ENCODE measurements around the gene LGALS9. TPM values are rescaled to one million over a fixed set of nuclear protein-coding genes. Genes with fewer than 3 reads are reported as not detected.

The LGALS9 gene
- polyA plus RNA-seq, 1 of the 3 experiments (the other 2 are of a cell fraction) = 0.21 TPM

DNA sequence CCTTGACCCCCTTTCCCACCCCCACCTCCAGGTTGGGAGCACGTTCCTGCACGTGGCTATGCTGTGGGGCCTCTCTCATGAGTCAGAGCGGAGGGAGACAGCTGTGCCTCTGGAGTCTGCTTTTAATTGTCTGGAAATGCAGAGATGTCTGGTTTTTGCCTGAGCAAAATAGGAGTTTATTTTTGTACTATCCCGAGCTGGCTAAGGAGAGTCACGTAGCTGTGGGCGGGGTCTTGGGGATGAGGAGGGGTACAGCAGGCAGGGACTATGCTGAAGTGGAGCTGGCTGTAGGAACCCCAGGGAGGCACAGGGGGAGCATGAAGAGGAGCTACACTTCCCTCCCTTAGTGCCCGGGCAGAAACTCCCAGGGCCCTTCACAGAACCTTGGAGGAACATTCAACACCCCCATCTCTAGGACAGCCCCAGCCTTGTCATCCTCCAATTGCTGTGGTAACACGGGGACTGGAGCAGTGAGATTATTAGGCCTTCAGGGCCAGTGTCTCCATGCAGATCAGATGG is 44.7 kb upstream of the LGALS9 start (continued):
- TF ChIP-seq, protein P1, sequence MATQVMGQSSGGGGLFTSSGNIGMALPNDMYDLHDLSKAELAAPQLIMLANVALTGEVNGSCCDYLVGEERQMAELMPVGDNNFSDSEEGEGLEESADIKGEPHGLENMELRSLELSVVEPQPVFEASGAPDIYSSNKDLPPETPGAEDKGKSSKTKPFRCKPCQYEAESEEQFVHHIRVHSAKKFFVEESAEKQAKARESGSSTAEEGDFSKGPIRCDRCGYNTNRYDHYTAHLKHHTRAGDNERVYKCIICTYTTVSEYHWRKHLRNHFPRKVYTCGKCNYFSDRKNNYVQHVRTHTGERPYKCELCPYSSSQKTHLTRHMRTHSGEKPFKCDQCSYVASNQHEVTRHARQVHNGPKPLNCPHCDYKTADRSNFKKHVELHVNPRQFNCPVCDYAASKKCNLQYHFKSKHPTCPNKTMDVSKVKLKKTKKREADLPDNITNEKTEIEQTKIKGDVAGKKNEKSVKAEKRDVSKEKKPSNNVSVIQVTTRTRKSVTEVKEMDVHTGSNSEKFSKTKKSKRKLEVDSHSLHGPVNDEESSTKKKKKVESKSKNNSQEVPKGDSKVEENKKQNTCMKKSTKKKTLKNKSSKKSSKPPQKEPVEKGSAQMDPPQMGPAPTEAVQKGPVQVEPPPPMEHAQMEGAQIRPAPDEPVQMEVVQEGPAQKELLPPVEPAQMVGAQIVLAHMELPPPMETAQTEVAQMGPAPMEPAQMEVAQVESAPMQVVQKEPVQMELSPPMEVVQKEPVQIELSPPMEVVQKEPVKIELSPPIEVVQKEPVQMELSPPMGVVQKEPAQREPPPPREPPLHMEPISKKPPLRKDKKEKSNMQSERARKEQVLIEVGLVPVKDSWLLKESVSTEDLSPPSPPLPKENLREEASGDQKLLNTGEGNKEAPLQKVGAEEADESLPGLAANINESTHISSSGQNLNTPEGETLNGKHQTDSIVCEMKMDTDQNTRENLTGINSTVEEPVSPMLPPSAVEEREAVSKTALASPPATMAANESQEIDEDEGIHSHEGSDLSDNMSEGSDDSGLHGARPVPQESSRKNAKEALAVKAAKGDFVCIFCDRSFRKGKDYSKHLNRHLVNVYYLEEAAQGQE (IDR thresholded peaks at IDR 0.05; ENCODE audit: low read depth, low read length) = 0 out of 2 replicates have a peak, but pooled peaks have one; percentile 8
- peak; percentile 64; the same call in 1 of the 2 replicates for TF ChIP-seq POLR2AphosphoS5 (IDR thresholded peaks at IDR 0.05; ENCODE audit: low read depth, low read length)
- TF ChIP-seq, protein P2, sequence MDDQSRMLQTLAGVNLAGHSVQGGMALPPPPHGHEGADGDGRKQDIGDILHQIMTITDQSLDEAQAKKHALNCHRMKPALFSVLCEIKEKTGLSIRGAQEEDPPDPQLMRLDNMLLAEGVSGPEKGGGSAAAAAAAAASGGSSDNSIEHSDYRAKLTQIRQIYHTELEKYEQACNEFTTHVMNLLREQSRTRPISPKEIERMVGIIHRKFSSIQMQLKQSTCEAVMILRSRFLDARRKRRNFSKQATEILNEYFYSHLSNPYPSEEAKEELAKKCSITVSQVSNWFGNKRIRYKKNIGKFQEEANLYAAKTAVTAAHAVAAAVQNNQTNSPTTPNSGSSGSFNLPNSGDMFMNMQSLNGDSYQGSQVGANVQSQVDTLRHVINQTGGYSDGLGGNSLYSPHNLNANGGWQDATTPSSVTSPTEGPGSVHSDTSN (IDR thresholded peaks at IDR 0.05) = no peak
- peak; percentile 42 for TF ChIP-seq CHD2 (IDR thresholded peaks at IDR 0.05; ENCODE audit: low read length, partially characterized antibody)
- TF ChIP-seq, protein P3, sequence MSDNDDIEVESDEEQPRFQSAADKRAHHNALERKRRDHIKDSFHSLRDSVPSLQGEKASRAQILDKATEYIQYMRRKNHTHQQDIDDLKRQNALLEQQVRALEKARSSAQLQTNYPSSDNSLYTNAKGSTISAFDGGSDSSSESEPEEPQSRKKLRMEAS (IDR thresholded peaks at IDR 0.05; ENCODE audit: low read depth) = peak; percentile 90
- peak; percentile 94 for TF ChIP-seq TCF12 (IDR thresholded peaks at IDR 0.05)

DNA sequence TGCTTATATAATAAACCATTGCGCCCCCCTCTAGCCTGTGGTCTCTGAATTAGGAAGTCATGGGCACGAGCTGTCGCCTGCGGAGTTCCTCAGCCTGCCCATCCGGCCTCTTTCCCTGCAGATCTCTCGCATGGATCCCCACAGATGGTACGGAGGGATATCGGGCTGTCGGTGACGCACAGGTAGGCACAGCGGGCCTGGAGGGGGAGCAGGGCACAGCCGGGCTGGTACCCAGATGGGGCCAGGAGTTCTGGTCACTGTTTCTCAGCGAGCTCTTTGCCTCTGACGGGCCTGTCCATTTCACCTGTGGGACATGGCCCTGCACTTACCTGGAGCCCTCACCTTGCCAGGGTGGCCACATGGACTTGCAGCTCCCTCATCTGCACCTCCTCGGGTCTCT is 42.6 kb upstream of the LGALS9 start:
- peaks cover 17 to 35% of the 10 kb centered on the region in 2 experiments for H3K4me1 ChIP-seq (ENCODE audit: control insufficient read depth in 1 of 2, insufficient read depth in 2 of 2, low read depth in 1 of 2, low read length in 1 of 2)
- H3K9ac ChIP-seq = no peak overlapping the region
- no peaks in the 10 kb centered on the region for H3K9me2 ChIP-seq
- H3K79me2 ChIP-seq (ENCODE audit: insufficient read depth) = no peaks in the 10 kb centered on the region
- H3K9me3 ChIP-seq = no peaks in the 10 kb centered on the region
- WGBS (ENCODE audit: low lambda C conversion rate) = 96% methylated on average over 13 of the region's 15 CpGs
- ChIA-PET CTCF (interaction anchor here (1.0 to 10.3 kb wide), 8 partner anchors 8 to 352 kb away, joined by 3 to 99 read pairs (median 5); partner anchors contain the start of gene KSR1), POLR2A (no interaction called here)
- no peaks in the 10 kb centered on the region for H3F3A ChIP-seq (replicated peaks; ENCODE audit: insufficient read depth)
- TF ChIP-seq, protein P4, sequence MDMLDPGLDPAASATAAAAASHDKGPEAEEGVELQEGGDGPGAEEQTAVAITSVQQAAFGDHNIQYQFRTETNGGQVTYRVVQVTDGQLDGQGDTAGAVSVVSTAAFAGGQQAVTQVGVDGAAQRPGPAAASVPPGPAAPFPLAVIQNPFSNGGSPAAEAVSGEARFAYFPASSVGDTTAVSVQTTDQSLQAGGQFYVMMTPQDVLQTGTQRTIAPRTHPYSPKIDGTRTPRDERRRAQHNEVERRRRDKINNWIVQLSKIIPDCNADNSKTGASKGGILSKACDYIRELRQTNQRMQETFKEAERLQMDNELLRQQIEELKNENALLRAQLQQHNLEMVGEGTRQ (IDR thresholded peaks at IDR 0.05; ENCODE audit: borderline replicate concordance, low read depth, low read length) = no peak
- TF ChIP-seq FOXJ3 (CRISPR knock-in tag; IDR thresholded peaks at IDR 0.05) = no peak
- TF ChIP-seq EP300 (IDR thresholded peaks at IDR 0.05; ENCODE audit: borderline replicate concordance in 1 of 2, low read depth in 1 of 2, low read length in 1 of 2) = no peak
- TF ChIP-seq NFIC (IDR thresholded peaks at IDR 0.05; ENCODE audit: borderline replicate concordance) = no peak
- TF ChIP-seq, protein P2 (IDR thresholded peaks at IDR 0.05) = no peak
- no peak for TF ChIP-seq RCOR1 (IDR thresholded peaks at IDR 0.05; ENCODE audit: low read length)
- TF ChIP-seq SMC3 (IDR thresholded peaks at IDR 0.05; ENCODE audit: low read depth, low read length) = no peak
- no peak for TF ChIP-seq GATA2 (CRISPR knock-in tag; IDR thresholded peaks at IDR 0.05)
- no peak for TF ChIP-seq MXI1 (IDR thresholded peaks at IDR 0.05; ENCODE audit: low read depth, low read length)
- no peak for TF ChIP-seq ELF1 (IDR thresholded peaks at IDR 0.05)
- TF ChIP-seq TCF12 (IDR thresholded peaks at IDR 0.05) = no peak
- H3K4me3 ChIP-seq (ENCODE audit: low read depth in 2 of 2, low read length in 1 of 2) = no peak overlapping the region
- no peak overlapping the region for H3K4me2 ChIP-seq
- H2AFZ ChIP-seq (ENCODE audit: low read depth) = no peak overlapping the region
- H3K27me3 ChIP-seq (ENCODE audit: insufficient read depth) = no peaks in the 10 kb centered on the region
- no peaks in the 10 kb centered on the region for H4K20me1 ChIP-seq (ENCODE audit: insufficient read depth)
- H3K27ac ChIP-seq (ENCODE audit: low read depth in 2 of 2, low read length in 1 of 2) = no peak overlapping the region; a peak in 1 of 4 replicates
- peaks cover 0 to 9% of the 10 kb centered on the region in 2 experiments for H3K36me3 ChIP-seq (replicated peaks in 1 of 2; ENCODE audit: control insufficient read depth in 1 of 2, insufficient read depth in 2 of 2, low read length in 1 of 2)
- DNase-seq = no peak
